ENCODE measurements around the gene NR3C2.

NR3C2 gene

DNA sequence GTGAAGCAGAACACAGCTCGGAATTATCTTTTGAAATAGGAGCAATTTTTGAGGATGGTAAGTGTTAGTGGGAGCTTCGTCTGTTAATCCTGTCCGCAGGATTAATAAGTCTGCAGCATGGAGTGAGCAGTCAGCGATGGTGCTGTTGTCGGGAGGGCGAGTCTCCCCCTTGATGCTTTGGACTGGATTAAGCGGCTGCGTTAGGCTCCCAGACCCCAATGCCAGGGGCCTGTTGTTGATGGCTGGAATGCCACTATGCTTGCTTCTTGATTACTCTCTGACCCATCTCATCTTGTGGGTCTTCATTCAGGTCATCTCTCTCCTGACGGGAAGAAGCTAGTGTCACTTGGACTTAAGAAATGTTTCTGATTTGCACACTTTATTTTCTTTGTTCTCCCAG lies 377.8 kb downstream of the NR3C2 start:
- H3K27me3 ChIP-seq (replicated peaks in 2 of 5; ENCODE audit: control insufficient read depth in 4 of 5, insufficient read depth in 5 of 5, low read length in 4 of 5) = no peaks in the 10 kb centered on the region
- H3K9me3 ChIP-seq (ENCODE audit: control extremely low read depth in 1 of 5, control insufficient read depth in 4 of 5, insufficient read depth in 2 of 5, low read depth in 1 of 5, low read length in 4 of 5) = no peaks in the 10 kb centered on the region
- DNase-seq = no peak
- ChIA-PET CTCF (no interaction called here), POLR2A (no interaction called here)
- peaks cover 0 to 3% (median 0%) of the 10 kb centered on the region in 4 experiments for H3K36me3 ChIP-seq (ENCODE audit: control insufficient read depth in 4 of 4, insufficient read depth in 4 of 4, low read length in 3 of 4)
- H3K27ac ChIP-seq (ENCODE audit: insufficient read depth in 1 of 2, low read depth in 1 of 2, low read length in 2 of 2, poor library complexity in 1 of 2, severe bottlenecking in 2 of 2) = no peak overlapping the region
- 97% methylated on average over 9 of the region's 9 CpGs for WGBS (ENCODE audit: insufficient coverage)
- H3K4me1 ChIP-seq (ENCODE audit: control extremely low read depth in 1 of 4, control insufficient read depth in 4 of 4, insufficient read depth in 4 of 4, low read length in 3 of 4) = peaks cover 0 to 9% (median 4%) of the 10 kb centered on the region in 4 experiments
- no peak overlapping the region for H3K4me3 ChIP-seq (ENCODE audit: control insufficient read depth in 1 of 7, extremely low read depth in 1 of 7, insufficient read depth in 4 of 7, low read depth in 2 of 7, low read length in 6 of 7)

DNA sequence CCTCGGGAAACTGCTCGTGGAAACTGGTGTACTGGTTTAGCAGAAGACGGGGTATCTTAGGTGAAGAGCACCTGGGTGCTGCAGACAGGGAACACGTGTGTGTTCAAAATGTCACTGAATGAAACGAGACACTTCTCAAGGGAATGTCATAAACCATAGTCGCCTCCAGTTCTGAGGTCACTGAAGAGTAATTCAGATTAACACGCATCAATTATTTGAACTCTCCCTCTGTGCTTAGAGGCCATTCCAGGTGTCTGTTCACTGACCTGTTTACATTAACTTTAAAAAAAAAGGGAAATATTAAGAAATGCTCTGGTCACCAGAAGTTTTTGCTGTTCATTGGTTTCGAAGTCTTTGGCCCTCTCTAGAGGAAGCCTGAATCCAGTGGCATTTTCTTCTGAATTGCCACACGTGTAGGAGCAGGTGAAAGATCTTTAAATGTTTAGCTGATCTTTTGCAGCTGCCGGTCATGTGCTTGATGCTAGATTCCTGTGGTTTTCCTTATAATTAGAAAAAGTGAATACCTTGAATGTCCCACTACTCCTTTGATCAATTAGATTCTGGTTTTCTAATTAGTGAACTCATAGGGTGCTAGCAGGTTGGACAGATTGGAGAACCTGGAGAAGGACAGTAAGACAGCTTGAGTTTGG lies 379.8 kb downstream of the NR3C2 start:
- Histone ChIP-seq H3K4me1 (ENCODE audit: control extremely low read depth in 1 of 4, control insufficient read depth in 4 of 4, insufficient read depth in 4 of 4, low read length in 3 of 4) (peaks cover 0 to 18% (median 6%) of the 10 kb centered on the region in 4 experiments), H3K4me3 (ENCODE audit: control insufficient read depth in 1 of 7, extremely low read depth in 1 of 7, insufficient read depth in 4 of 7, low read depth in 2 of 7, low read length in 6 of 7) (no peak overlapping the region), H3K27ac (ENCODE audit: insufficient read depth in 1 of 2, low read depth in 1 of 2, low read length in 2 of 2, poor library complexity in 1 of 2, severe bottlenecking in 2 of 2) (no peak overlapping the region), H3K27me3 (replicated peaks in 2 of 5; ENCODE audit: control insufficient read depth in 4 of 5, insufficient read depth in 5 of 5, low read length in 4 of 5) (no peaks in the 10 kb centered on the region), H3K9me3 (ENCODE audit: control extremely low read depth in 1 of 5, control insufficient read depth in 4 of 5, insufficient read depth in 2 of 5, low read depth in 1 of 5, low read length in 4 of 5) (no peaks in the 10 kb centered on the region), H3K36me3 (ENCODE audit: control insufficient read depth in 4 of 4, insufficient read depth in 4 of 4, low read length in 3 of 4) (peaks cover 0 to 3% (median 0%) of the 10 kb centered on the region in 4 experiments)
- 98% methylated on average over 7 of the region's 10 CpGs for WGBS (ENCODE audit: insufficient coverage)
- DNase-seq = no peak
- ChIA-PET POLR2A (no interaction called here), CTCF (interaction anchor here (1.3 kb wide), 1 partner anchor 21 kb away, joined by 3 read pairs; no protein-coding TSS in a partner anchor)

GRCh38 chr4:148061795-148062194 lies 380.4 kb downstream of the NR3C2 start:
- ChIA-PET POLR2A (no interaction called here), CTCF (interaction anchor here (1.3 kb wide), 1 partner anchor 20 kb away, joined by 3 read pairs; no protein-coding TSS in a partner anchor)
- H3K4me3 ChIP-seq (ENCODE audit: control insufficient read depth in 1 of 7, extremely low read depth in 1 of 7, insufficient read depth in 4 of 7, low read depth in 2 of 7, low read length in 6 of 7) = no peak overlapping the region
- no peaks in the 10 kb centered on the region for H3K27me3 ChIP-seq (replicated peaks in 2 of 5; ENCODE audit: control insufficient read depth in 4 of 5, insufficient read depth in 5 of 5, low read length in 4 of 5)
- no peak overlapping the region for H3K27ac ChIP-seq (ENCODE audit: insufficient read depth in 1 of 2, low read depth in 1 of 2, low read length in 2 of 2, poor library complexity in 1 of 2, severe bottlenecking in 2 of 2)
- peaks cover 0 to 3% (median 0%) of the 10 kb centered on the region in 4 experiments for H3K36me3 ChIP-seq (ENCODE audit: control insufficient read depth in 4 of 4, insufficient read depth in 4 of 4, low read length in 3 of 4)
- peaks cover 2 to 23% (median 11%) of the 10 kb centered on the region in 4 experiments for H3K4me1 ChIP-seq (ENCODE audit: control extremely low read depth in 1 of 4, control insufficient read depth in 4 of 4, insufficient read depth in 4 of 4, low read length in 3 of 4)
- WGBS (ENCODE audit: insufficient coverage) = 81% methylated on average over 8 of the region's 8 CpGs
- no peaks in the 10 kb centered on the region for H3K9me3 ChIP-seq (ENCODE audit: control extremely low read depth in 1 of 5, control insufficient read depth in 4 of 5, insufficient read depth in 2 of 5, low read depth in 1 of 5, low read length in 4 of 5)
- no peak for DNase-seq

DNA sequence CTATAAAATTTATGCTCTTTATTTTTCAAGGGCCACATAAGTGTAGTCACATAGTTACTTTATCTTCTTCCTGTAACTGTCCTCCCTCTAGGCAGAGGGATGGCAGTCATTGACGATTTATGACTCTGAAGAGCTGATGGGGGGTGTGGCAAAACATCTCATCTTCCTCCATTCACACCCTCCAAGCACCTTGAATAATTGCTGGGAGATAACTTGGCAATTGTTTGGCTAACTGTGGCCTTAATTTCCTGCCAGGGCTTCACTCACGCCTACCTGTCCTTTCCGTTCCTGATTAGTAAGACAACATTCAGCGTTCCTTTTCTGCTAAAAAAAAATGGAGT lies 381.1 kb downstream of the NR3C2 start:
- ChIA-PET POLR2A (no interaction called here), CTCF (interaction anchor here (1.3 kb wide), 1 partner anchor 20 kb away, joined by 3 read pairs; no protein-coding TSS in a partner anchor)
- Histone ChIP-seq H3K27me3 (replicated peaks in 2 of 5; ENCODE audit: control insufficient read depth in 4 of 5, insufficient read depth in 5 of 5, low read length in 4 of 5) (no peaks in the 10 kb centered on the region), H3K36me3 (ENCODE audit: control insufficient read depth in 4 of 4, insufficient read depth in 4 of 4, low read length in 3 of 4) (peaks cover 0 to 3% (median 0%) of the 10 kb centered on the region in 4 experiments), H3K27ac (ENCODE audit: insufficient read depth in 1 of 2, low read depth in 1 of 2, low read length in 2 of 2, poor library complexity in 1 of 2, severe bottlenecking in 2 of 2) (no peak overlapping the region), H3K4me3 (ENCODE audit: control insufficient read depth in 1 of 7, extremely low read depth in 1 of 7, insufficient read depth in 4 of 7, low read depth in 2 of 7, low read length in 6 of 7) (no peak overlapping the region), H3K4me1 (ENCODE audit: control extremely low read depth in 1 of 4, control insufficient read depth in 4 of 4, insufficient read depth in 4 of 4, low read length in 3 of 4) (peaks cover 2 to 23% (median 12%) of the 10 kb centered on the region in 4 experiments), H3K9me3 (ENCODE audit: control extremely low read depth in 1 of 5, control insufficient read depth in 4 of 5, insufficient read depth in 2 of 5, low read depth in 1 of 5, low read length in 4 of 5) (no peaks in the 10 kb centered on the region)
- no CpG with 5 or more reads among the region's 4 CpGs for WGBS (ENCODE audit: insufficient coverage)
- no peak for DNase-seq

DNA sequence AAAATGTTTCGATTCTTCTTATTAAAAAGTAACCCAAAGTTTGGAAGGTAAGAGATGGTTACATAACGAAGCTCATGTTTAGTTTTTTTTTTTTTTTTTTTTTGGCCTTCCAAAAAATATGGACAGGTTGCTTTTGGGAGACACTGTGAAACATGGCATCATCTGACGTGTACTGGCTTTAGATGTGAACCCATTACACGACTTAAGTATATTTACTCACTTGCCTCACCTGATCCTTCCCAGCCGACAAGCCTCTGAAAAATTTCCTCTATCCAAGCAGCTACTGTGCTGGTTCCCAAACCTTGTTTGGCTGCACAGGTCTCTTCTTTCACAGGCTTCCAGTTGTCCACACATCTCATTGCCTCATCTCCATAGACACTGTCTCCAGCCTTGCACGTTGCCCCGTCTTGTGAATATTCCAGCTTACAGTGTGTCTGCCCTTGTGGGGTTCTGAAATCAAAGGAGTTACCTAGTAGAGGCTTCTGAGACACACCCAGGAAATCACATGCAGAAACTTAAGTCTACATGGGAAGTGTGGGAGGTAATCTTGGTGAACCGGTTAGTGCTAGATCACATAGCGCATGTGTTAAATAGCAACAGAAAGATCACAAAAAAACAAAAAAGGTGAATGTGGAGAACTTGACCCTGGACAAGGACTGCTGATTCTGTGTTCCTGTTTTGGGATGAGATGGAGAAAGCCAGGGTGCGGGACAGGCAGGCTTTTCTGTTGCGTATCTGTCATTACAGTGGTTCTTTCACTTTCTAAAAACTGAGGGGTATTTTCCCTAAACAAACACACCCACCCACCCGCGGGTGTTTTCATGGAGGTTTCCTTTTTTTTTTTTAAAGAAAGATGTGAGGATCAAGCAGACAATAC lies 381.7 kb downstream of the NR3C2 start:
- Histone ChIP-seq H3K27me3 (replicated peaks in 2 of 5; ENCODE audit: control insufficient read depth in 4 of 5, insufficient read depth in 5 of 5, low read length in 4 of 5) (no peaks in the 10 kb centered on the region), H3K4me1 (ENCODE audit: control extremely low read depth in 1 of 4, control insufficient read depth in 4 of 4, insufficient read depth in 4 of 4, low read length in 3 of 4) (peaks cover 2 to 23% (median 12%) of the 10 kb centered on the region in 4 experiments), H3K36me3 (ENCODE audit: control insufficient read depth in 4 of 4, insufficient read depth in 4 of 4, low read length in 3 of 4) (peaks cover 0 to 3% (median 0%) of the 10 kb centered on the region in 4 experiments), H3K9me3 (ENCODE audit: control extremely low read depth in 1 of 5, control insufficient read depth in 4 of 5, insufficient read depth in 2 of 5, low read depth in 1 of 5, low read length in 4 of 5) (no peaks in the 10 kb centered on the region), H3K4me3 (ENCODE audit: control insufficient read depth in 1 of 7, extremely low read depth in 1 of 7, insufficient read depth in 4 of 7, low read depth in 2 of 7, low read length in 6 of 7) (no peak overlapping the region), H3K27ac (ENCODE audit: insufficient read depth in 1 of 2, low read depth in 1 of 2, low read length in 2 of 2, poor library complexity in 1 of 2, severe bottlenecking in 2 of 2) (no peak overlapping the region)
- ChIA-PET POLR2A (no interaction called here), CTCF (no interaction called here)
- 100% methylated on average over 7 of the region's 13 CpGs for WGBS (ENCODE audit: insufficient coverage)
- no peak for DNase-seq

DNA sequence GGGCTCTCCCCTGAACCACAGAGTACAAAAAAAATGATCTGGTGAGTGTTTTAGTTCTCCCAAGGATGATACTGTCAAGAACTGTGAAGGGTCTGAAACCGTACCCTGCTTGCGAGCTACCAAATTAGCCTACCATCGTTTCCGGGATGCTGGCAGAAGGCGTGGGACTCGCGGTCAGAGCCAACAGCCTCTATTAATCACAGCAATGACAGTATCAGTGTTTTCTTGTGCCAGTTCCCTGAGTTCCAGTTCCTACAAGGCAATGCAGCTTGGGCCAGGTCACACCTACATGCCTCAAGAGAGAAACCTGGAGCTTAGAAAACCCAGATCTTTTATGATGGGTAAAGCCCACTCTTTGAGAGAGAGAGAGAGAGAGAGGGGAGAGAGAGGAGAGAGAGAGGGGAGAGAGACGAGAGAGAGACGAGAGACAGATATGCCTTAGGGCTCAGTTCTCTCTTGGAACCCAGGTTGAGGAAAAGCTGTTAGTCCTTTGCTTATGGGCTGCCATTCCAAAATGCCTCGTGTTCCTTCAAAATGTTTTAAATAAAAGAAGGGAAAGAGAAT lies 382.5 kb downstream of the NR3C2 start:
- Histone ChIP-seq H3K36me3 (ENCODE audit: control insufficient read depth in 4 of 4, insufficient read depth in 4 of 4, low read length in 3 of 4) (no peaks in the 10 kb centered on the region), H3K4me1 (ENCODE audit: control extremely low read depth in 1 of 4, control insufficient read depth in 4 of 4, insufficient read depth in 4 of 4, low read length in 3 of 4) (peaks cover 2 to 23% (median 12%) of the 10 kb centered on the region in 4 experiments), H3K27ac (ENCODE audit: insufficient read depth in 1 of 2, low read depth in 1 of 2, low read length in 2 of 2, poor library complexity in 1 of 2, severe bottlenecking in 2 of 2) (no peak overlapping the region), H3K27me3 (replicated peaks in 2 of 5; ENCODE audit: control insufficient read depth in 4 of 5, insufficient read depth in 5 of 5, low read length in 4 of 5) (no peaks in the 10 kb centered on the region), H3K4me3 (ENCODE audit: control insufficient read depth in 1 of 7, extremely low read depth in 1 of 7, insufficient read depth in 4 of 7, low read depth in 2 of 7, low read length in 6 of 7) (no peak overlapping the region), H3K9me3 (ENCODE audit: control extremely low read depth in 1 of 5, control insufficient read depth in 4 of 5, insufficient read depth in 2 of 5, low read depth in 1 of 5, low read length in 4 of 5) (no peaks in the 10 kb centered on the region)
- CTCF ChIA-PET = interaction anchor here (1.2 kb wide), 1 partner anchor 711 kb away, joined by 3 read pairs; no protein-coding TSS in a partner anchor
- POLR2A ChIA-PET = no interaction called here
- DNase-seq = peak in 2 of 3 donors; percentile 32 to 50
- WGBS (ENCODE audit: insufficient coverage) = 86% methylated on average over 6 of the region's 10 CpGs

Data from common myeloid progenitor, CD34-positive (primary cell).